ENCODE results near the gene MYL4.
A peak's percentile ranks its signal among the peaks of the same experiment; 100 is the strongest.
"Not testable (repeated sequence)": the region's sequence is repeated elsewhere in the genome, so short reads cannot be mapped to it uniquely, and the experiment has no call there.

The MYL4 gene

DNA sequence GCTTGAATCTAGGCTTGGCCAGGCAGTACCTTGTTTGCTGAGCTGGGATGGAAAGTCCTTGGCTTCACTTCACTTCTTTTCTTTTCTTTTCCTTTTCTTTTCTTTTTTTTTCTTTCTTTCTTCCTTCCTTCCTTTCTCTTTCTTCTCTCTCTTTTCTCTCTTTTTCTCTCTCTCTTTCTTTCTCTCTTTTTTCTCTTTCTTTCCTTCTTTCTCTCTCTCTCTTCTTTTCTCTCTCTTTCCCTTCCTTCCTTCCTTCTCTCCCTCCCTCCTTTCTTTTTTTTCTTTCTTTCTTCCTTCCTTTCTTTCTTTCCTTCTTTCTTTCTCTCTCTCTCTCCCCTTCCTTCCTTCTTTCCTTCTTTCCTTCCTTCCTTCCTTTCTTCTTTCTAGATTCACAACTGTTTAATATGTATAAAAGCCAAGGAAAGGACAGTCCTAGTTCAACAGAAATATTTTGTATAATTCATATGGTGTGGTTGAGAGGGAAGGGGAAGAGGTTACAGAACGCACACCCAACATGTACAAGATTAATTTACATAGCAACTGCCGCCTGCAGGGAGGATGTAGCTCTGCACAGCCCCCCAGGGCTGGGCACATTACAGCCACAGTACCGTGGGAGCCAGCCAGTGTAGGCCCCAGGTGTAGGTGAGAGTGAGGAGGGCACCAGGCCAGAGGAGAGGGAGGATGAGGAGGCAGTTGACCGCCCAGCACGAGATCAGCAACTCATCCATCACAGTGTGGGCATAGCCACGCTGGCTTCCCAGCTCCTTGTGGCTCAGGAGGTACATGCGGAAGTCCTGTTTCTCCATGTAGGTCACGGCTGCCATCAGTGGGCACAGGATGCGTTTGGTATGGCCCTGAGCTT is 34.8 kb downstream of the MYL4 start:
- no peak for DNase-seq (ENCODE audit: low read depth in 2 of 2)

DNA sequence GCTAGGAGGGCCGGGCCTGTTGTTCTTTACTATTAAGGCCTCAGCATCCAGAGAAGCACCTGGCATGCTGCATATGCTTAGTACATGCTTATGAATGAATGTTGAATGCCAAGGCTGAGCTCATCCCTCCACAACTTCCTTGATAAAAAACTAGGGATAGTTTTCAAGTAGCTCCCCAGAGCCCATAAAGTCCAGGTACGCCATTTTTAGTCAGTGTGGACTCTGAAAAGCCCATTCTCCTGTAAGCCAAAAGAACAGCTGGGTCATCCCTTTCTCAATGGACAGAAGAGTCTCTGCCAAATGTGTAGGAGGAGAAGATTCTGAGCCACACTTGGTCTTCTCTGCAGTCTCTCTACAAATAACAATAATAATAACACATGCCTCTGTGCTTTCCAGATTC is 35.5 kb downstream of the MYL4 start:
- no peak for DNase-seq (ENCODE audit: low read depth in 2 of 2)

DNA sequence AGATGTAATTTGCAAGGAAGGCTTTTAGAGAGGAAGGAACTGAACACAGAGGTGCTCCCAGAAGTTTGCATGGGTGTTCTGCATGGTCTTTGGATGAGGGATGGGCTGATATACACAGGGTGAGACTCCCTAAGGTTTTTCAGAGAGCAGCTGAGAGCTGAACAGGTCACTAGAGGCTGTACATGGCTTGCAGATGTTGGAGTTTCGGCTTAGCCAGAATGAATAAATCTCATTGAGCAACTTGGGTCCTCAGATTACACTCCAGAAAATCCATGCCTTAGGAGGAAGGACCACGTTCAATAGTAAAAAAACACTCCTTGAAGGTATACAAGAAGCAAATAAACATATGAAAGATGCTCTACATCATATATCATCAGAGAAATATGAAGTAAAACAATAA is 37.0 kb downstream of the MYL4 start:
- DNase-seq (ENCODE audit: low read depth in 2 of 2), result no peak

DNA sequence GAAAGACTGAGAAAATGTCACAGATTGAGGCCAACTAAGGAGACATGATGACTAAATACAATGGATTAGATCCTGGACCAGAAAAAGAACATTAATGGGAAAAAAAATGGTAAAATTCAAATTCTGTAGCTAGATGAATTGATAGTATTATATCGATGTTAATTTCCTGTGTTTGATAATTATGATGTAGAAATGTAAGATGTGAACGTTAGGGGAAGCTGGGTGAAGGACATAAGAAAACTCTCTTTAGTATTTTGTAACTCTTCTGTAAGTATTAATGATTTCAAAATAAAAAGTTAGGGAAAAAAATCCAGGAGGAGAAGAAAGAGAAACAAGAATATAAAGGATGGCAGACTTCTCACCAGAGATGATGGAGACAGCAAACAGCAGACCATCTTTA is 41.7 kb downstream of the MYL4 start:
- DNase-seq (ENCODE audit: low read depth in 2 of 2), result no peak

DNA sequence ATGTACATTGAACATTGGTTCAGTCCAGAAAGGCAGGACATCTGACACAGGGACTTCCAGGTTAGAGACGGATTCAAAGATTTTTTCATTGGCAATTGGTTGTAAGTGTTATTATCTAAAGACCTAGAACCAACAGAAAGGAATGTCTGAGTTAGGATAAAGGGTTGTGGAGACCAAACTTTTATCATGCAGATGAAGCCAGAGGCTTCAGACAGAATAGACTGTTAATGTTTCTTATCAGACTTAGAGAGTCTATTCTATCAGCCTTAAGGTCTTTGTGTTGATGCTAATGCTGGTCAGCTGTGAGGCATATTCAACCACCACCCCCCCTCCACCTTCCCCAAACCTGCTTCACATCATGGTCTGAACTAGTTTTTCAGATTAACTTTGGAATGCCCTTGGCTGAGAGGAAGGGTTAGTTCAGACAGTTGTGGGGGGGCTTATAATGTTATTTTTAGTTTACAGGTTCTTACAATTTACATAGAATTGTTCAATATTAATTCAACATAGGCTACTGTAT is 42.3 kb downstream of the MYL4 start:
- DNase-seq (ENCODE audit: low read depth in 2 of 2), result no peak

DNA sequence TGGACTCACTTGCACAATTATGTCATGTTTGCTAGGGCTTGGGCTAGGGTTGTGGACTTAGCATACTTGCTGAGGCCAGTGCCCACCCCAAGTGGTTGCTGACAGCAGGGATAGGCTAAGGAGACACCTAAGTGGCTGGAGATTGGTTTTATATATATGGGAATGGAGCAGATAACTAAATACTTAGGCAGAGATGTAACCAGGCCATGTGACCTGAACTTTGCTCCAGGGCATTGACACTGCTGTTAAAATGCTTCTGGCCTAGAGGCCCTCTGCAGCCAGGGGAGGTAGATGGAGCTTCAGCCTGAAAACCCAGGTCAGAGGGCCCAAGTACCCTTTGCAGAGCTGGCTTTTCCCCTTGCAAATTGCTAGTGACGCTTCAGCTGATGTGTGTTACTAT is 43.1 kb downstream of the MYL4 start:
- no peak for DNase-seq (ENCODE audit: low read depth in 2 of 2)

DNA sequence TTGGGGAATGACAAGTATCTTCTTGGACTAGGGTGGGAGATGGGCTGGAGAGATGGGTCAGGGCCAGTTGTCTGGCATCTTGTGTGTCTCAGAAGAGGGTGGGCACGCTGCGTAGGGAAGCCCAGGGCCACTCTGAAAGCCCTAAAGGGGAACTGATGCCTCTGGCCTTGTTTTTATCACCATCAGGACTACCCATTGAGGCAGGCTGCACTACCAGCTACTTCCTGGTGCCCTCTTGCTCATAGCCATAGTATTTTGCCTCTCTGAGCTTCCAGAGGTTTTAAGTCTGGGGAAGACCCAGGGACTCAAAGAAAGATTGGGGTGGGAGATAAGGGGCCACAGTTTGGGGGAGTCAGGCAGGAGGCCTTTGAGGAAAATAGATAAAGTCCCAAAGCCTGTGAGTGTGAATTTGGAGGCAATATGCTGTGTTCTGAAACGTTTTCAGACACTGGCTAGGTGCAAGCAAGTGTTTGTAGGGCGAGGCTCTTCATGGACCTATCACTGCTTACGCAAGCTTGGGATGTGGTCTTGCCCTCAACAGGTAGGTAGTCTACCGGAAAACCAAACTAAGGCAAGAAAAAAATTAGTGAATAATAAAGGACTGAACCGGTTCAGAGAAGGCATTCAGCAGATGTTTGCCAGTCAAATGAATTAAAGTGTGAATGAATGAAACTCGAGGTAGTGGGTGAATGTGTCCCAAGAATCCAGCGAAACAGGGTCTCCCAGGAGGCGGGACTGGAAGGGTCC is 43.8 kb downstream of the MYL4 start:
- DNase-seq (ENCODE audit: low read depth in 2 of 2), result no peak

DNA sequence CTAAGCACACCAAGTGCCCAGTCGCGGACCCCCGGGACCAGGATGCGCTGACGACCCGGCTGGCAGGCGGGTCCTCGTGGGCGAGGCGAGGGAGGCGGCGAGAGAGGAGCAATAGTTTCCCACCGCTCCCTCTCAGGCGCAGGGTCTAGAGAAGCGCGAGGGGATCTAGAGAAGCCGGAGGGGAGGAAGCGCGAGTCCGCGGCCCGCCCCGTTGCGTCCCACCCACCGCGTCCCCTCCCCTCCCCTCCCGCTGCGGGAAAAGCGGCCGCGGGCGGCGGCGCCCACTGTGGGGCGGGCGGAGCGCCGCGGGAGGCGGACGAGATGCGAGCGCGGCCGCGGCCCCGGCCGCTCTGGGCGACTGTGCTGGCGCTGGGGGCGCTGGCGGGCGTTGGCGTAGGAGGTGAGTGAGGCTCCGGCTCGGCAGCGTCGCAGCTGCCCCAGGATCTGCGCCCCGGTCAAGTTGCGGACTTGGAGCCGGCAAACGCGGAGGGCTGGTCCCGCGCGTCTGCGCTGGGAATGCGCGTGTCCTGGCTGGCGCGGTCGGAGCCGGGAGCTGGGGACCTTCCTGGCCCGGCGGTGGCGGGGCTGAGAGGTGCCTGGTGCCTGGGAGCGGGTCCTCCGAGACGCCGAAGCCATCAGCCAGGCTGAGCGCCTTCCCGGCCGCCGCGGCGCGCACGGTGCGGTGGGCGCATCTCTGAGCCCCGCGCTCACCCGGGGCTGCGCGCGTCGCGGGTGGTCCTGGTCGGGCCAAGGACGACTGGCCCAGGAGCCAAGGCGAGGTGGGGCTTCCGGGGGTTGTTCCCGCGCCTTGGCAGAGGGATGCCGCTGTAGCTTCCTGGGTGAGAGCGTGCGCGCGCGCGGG is 44.6 kb downstream of the MYL4 start, which contains the start of gene ITGB3:
Gene ITGB3, plus strand, starts transcription at position 287 of the 862 bp plus-strand sequence. Its CDS starts 35 bp downstream, at position 322.
- peak; percentile 19 to 34 for DNase-seq (ENCODE audit: low read depth in 2 of 2)

DNA sequence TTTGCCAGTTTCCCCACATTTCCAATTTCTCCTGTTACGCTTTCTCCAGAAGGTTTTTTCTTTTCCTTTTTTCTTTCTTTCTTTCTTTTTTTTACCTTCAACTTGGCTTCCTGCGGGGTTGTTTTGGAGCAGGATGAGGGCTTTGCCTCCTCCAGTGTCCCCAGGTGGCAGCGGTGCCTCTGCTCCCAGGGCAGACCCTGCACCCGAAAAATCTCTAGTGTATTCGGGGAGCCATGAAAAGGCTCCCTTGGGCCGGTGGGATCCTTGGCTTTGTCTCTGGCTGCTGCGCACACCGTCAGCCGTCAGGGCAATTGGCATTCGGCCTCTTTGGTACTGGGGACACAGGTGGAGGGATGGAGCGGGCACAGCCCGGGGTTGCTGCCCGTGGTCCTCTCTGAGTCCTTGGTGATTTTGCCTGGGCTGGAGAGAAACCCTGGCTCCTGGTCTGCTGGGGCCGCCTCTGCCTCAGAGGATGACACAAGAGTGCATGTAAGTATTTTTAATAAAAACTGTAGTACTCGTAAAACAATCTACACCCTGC is 45.3 kb downstream of the MYL4 start:
- DNase-seq (ENCODE audit: low read depth in 2 of 2), result no peak

DNA sequence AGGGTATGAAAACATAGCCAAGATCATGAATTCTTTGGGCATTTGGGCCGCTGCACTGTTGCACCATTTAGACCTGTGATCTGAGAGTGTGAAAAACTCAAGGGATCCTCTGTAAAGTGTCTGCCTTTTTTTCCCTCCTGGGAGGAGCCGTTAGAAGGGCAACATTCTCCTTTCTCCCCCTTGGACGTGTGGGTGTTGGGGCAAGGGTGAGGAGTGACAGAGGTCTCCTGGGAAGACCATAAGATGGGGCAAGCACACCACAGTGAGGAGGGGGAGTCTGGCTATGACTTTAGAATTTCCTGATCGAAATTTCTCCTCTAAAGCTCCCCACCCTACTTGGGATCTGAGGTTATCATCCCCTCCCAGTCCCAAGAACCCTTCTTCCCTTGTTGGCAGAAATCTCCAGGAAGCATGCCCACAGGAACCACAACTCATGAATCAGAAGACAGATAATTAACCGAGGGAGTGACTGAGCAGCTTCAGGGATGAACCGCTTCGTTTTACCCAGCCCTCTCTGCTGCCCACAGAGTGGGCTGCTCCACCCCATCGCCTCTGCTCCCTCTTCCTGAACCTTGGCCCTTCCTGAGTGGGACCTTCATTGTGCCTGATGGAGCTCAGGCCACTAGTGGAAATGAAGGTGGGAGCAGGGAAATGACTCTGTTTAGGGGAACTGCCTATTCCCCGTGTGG is 48.6 kb downstream of the MYL4 start:
- no peak for DNase-seq (ENCODE audit: low read depth in 2 of 2)

DNA sequence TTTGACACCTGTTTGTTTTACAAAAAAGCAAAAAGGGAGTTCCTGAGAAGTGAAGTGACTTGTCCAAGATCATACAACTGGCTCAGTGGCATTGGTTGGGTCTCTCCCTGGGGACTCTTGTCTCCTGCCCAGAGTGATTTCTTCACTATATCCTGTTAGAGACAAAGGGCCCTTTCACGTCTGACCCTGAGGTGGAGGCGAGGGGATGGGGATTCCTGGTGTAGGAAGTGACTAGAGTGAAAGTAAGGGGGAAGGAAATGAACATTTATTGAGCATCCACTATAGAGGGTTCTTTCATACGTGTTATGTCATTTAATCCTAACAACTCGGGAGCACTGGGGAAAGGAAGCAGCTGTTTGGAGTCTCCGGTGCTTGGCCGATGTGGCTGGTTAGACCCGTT is 53.4 kb downstream of the MYL4 start:
- no peak for DNase-seq (ENCODE audit: low read depth in 2 of 2)

DNA sequence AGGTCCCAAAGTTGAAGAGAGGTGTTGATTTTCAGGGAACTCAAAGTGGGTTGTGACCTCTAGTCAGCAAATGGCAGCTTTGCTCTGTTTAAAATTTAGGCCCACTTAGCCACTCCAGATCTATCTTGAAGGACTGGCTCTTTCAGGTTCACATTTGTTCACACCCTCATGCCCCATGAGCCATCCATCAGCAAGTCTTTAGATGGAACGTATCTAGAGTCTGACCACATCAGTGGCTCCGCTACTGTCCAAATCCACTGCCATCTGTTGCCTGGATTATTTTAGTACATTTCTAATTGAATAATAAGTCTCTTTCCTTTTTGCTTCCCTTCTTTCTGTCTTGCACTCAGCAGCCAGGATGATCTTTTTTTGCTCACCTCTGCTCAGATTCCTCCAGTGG is 55.0 kb downstream of the MYL4 start:
- no peak for DNase-seq (ENCODE audit: low read depth in 2 of 2)

DNA sequence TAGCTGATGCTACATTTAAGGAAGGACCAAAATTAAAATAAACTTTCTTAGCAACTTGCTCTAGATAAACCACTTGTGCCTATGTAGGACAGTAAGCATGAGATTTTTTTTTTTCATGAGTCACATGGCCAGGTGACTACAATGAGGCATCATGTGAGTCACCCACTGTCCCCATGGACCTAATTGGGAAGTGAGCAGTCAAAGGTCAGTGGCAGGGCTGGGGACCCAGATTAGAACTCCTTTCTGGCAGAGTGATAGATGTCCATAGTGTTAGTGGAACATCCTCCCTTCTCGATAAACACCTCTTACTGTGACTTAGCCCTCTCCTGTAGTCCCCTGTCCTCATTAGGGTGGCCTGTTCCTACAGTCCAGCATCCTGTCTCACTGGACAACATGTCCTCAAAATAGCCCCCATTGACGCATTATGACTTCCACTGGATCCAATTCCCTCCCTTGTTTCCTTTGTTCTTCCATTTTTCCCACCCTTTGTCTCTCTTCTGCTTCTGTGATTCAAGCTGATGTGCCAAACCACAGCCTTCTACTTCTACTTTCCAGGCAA is 56.9 kb downstream of the MYL4 start:
- DNase-seq (ENCODE audit: low read depth in 2 of 2), result no peak

DNA sequence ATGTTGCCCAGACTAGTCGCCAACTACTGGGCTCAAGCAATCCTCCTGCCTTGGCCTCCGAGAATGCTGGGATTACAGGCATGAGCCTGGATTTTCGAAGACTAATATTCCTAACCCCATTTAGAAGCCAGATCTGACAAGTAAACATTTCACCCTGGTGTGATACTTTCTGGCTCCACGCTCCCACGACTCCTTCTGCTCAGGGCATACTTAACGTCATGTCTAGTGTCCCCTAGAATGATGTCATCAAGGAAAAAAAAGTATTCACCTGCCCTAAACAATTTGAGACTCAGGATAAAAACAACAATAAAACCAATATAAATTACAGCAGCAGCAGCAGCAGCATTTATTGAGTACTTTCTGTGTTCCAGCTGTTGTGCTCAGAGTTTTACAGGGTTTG is 57.6 kb downstream of the MYL4 start:
- DNase-seq (ENCODE audit: low read depth in 2 of 2), result no peak

DNA sequence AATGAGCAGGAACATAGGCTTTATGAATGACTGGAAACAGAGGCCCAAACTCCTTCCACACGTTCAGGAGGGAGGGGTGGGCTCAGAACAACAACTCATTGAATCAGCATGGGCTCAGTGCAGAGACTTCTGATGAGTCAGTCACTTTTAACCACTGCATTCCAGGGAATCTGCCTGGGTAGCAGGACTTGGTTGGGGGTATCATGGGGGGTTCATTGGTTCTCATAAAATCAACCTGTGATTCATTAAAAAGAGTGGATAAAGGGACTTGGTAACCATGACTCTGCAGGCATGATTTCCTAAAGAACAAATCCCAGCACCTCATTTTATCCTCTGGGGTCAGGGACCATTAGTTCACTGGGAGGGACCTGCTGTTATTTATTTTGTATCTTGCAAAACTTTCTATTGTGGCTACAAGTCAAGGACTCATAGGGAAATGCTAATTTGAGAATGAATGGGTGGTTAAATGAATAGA is 58.2 kb downstream of the MYL4 start:
- no peak for DNase-seq (ENCODE audit: low read depth in 2 of 2)

DNA sequence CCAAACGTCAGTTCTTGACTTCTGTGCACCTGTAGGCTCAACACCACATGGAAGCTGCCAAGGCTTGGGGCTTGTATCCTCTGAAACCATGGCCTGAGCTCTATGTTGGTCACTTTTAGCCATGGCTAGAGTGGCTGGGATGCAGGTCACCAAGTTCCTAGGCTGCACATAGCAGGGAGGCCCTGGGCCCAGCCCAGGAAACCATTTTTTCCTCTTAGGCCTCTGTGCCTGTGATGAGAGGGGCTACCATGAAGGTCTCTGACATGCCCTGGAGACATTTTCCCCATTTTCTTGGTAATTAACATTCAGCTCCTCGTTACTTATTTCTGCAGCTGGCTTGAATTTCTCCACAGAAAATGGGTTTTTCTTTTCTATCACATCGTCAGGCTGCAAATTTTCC is 59.8 kb downstream of the MYL4 start:
- not testable (repeated sequence) for DNase-seq (ENCODE audit: low read depth in 2 of 2)

DNA sequence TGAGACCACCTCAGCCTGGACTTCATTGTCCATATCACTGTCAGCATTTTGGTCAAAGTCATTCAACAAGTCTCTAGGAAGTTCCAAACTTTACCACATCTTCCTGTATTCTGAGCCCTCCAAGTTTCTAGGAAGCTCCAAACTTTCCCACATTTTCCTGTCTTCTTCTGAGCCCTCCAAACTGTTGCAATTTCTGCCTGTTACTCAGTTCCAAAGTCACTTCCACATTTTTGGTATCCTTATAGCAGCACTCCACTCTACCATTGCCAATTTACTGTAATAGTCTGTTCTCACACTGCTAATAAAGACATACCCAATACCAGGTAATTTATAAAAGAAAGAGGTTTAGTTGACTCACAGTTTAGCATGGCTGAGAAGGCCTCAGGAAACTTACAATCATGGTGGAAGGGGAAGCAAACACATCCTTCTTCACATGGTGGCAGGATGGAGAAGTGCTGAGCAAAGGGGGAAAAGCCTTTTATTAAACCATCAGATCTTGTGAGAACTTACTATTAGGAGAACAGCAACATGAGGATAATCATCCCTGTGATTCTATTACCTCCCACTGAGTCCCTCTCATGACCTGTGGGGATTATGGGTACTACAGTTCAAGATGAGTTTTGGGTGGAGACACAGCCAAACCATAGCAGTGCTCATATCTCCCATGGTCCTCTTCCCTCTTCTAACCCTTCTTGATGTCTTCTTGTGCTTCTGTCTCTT is 60.6 kb downstream of the MYL4 start:
- not testable (repeated sequence) for DNase-seq (ENCODE audit: low read depth in 2 of 2)

DNA sequence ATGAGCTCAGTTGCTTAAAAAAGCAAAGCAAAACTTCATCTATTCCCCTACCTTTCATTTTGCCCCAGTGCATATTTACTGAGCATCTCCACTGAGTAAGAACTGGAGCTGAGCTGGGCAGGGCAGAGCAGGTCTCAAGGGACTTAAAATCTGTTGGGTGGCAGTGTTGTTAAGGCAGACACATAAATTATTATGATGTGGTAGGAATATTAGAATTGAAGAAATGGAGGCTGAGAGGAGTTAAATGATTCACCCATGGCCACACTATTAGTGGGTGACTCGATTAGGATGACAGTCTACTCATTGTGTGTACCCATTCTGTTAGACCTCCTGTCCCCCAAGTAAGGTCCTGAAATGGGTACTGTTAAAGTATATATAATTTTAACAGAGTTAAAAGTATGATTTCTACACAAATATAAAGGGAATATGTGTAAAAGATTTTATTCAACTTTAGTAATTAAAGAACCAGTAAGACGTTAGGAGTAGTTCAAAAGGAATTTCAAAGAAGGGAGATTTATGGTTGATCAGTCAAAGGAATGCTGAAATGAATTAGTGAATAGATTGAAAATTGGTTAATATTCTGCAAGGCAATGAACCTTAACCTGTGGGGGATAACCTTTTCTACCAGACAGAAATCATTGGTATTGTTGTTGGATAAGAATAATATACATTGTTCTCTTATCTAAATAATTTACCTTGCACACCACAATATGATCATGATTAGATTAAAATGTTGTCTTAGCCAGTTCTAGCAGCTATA is 62.0 kb downstream of the MYL4 start:
- DNase-seq (ENCODE audit: low read depth in 2 of 2), result no peak

DNA sequence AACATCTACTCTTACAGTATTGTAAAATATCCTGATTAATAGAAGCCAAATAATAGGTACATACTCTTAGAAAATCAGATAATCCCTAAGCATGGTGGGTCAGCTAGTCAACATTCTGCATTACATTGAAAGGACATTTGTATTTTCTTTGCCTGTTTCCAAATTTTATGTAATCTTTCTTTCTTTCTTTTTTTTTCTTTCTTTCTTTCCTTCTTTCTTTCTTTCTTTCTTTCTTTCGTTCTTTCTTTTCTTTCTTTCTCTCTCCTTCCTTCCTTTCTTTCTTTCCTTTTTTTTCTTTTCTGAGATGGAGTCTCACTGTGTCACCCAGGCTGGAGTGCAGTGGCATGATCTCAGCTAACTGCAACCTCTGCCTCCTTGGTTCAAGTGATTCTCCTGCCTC is 63.3 kb downstream of the MYL4 start:
- DNase-seq (ENCODE audit: low read depth in 2 of 2), result no peak

Data from stimulated activated CD8-positive, alpha-beta memory T cell treated with anti-CD3 and anti-CD28 coated beads, Interleukin-15, amount 100 ng/mL, for 4 hours (primary cell).